ENCODE measurements around the gene ITPR1. TPM values are rescaled to one million over a fixed set of nuclear protein-coding genes. Genes with fewer than 3 reads are reported as not detected.
"Not testable (repeated sequence)": the region's sequence is repeated elsewhere in the genome, so short reads cannot be mapped to it uniquely, and the experiment has no call there.

The ITPR1 gene
- total RNA-seq, 1 donor from 2014 or later: 6.7 TPM

DNA sequence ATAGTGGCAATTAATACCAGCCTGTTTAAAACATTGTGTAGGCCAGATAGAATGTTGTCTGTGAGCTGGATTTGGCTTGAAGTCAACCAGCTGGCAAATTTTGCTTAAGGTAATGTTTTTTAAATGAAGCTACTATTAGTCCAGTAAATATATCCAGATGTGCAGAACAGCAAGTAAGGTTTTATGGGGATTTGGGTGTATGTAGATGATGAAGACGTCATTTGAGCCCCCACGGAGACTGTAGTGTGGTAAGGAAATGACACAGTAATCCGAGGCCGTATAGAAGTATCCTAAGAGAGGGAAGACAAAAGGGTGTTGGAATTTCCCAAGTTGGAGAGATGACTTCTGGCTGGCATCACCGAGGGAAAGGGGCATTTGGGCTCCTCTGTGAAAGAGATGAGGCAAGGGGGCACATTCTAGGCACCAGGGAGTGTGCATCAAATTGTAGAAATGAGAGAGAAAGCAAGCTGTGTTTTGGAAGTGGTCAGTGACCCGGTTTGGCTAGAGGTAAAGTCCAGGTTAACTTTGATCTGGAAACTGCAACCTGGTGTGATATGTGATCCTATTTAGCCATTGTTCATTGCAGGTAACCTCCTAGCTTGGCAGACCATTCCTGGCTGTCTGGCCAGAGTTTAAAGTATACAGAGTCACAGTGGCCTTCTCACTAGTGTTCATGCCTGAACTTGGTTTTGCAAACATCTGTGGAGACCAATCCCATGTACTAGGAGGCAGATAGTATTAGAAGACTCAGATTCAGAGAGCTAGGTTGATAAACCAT is 104.2 kb downstream of the ITPR1 start:
- Histone ChIP-seq H3K4me1 (ENCODE audit: insufficient read depth, low read length) (no peaks in the 10 kb centered on the region), H3K9me3 (ENCODE audit: insufficient read depth, low read depth, low read length) (no peaks in the 10 kb centered on the region), H3K9ac (ENCODE audit: low read length) (no peak overlapping the region), H3K27me3 (ENCODE audit: insufficient read depth, low read length) (no peaks in the 10 kb centered on the region), H3K4me2 (ENCODE audit: low read length) (no peak overlapping the region), H2AFZ (ENCODE audit: low read depth, low read length) (no peak overlapping the region), H4K20me1 (ENCODE audit: insufficient read depth, low read length) (no peaks in the 10 kb centered on the region), H3K79me2 (ENCODE audit: insufficient read depth, low read length) (no peaks in the 10 kb centered on the region), H3K36me3 (ENCODE audit: insufficient read depth, low read length) (no peaks in the 10 kb centered on the region), H3K27ac (ENCODE audit: low read depth, low read length) (no peak overlapping the region), H3K4me3 (ENCODE audit: insufficient read depth, low read depth, low read length) (no peak overlapping the region)
- TF ChIP-seq EZH2 (IDR thresholded peaks at IDR 0.05; ENCODE audit: insufficient read depth, low read length): no peak
- TF ChIP-seq, protein P1, sequence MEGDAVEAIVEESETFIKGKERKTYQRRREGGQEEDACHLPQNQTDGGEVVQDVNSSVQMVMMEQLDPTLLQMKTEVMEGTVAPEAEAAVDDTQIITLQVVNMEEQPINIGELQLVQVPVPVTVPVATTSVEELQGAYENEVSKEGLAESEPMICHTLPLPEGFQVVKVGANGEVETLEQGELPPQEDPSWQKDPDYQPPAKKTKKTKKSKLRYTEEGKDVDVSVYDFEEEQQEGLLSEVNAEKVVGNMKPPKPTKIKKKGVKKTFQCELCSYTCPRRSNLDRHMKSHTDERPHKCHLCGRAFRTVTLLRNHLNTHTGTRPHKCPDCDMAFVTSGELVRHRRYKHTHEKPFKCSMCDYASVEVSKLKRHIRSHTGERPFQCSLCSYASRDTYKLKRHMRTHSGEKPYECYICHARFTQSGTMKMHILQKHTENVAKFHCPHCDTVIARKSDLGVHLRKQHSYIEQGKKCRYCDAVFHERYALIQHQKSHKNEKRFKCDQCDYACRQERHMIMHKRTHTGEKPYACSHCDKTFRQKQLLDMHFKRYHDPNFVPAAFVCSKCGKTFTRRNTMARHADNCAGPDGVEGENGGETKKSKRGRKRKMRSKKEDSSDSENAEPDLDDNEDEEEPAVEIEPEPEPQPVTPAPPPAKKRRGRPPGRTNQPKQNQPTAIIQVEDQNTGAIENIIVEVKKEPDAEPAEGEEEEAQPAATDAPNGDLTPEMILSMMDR (IDR thresholded peaks at IDR 0.05; ENCODE audit: insufficient read depth, low read depth, low read length): no peak
- no peak overlapping the region for H3K27ac Mint-ChIP-seq (ENCODE audit: unreplicated experiment)
- peaks cover 2% of the 10 kb centered on the region for H3K27me3 Mint-ChIP-seq (ENCODE audit: low read depth, unreplicated experiment)
- DNase-seq (ENCODE audit: low read depth) (no peak), FAIRE-seq (no peak)
- peaks cover 2% of the 10 kb centered on the region for H3K36me3 Mint-ChIP-seq (ENCODE audit: low read depth, unreplicated experiment)
- no peak overlapping the region for H3K4me3 Mint-ChIP-seq (ENCODE audit: unreplicated experiment)
- no peaks in the 10 kb centered on the region for H3K4me1 Mint-ChIP-seq (ENCODE audit: low read depth, unreplicated experiment)
- peaks cover 2% of the 10 kb centered on the region for H3K9me3 Mint-ChIP-seq (ENCODE audit: unreplicated experiment)

DNA sequence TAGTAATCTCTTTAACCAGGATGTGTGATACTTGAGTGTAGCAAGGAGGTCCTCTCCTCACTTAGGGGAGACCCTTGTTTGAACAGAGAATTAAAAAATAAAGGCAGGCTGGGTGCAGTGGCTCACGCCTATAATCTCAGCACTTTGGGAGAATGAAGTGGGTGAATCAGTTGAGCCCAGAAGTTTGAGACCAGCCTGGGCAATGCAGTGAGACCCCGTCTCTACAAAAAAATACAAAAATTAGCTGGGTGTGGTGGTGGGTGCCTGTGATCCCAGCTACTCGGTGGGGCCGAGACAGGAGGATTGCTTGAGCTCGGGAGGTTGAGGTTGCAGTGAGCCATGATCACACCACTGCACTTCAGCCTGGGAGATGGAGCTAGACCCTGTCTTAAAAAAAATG is 105.1 kb downstream of the ITPR1 start:
- H3K4me3 Mint-ChIP-seq (ENCODE audit: unreplicated experiment); H3K36me3 Mint-ChIP-seq (ENCODE audit: low read depth, unreplicated experiment); H3K9me3 Mint-ChIP-seq (ENCODE audit: unreplicated experiment); H3K36me3 ChIP-seq (ENCODE audit: insufficient read depth, low read length); H3K27me3 Mint-ChIP-seq (ENCODE audit: low read depth, unreplicated experiment); H4K20me1 ChIP-seq (ENCODE audit: insufficient read depth, low read length); H3K27ac ChIP-seq (ENCODE audit: low read depth, low read length); H3K4me1 ChIP-seq (ENCODE audit: insufficient read depth, low read length); H3K27me3 ChIP-seq (ENCODE audit: insufficient read depth, low read length); H3K27ac Mint-ChIP-seq (ENCODE audit: unreplicated experiment); H3K9ac ChIP-seq (ENCODE audit: low read length); DNase-seq (ENCODE audit: low read depth); H3K4me3 ChIP-seq (ENCODE audit: insufficient read depth, low read depth, low read length); FAIRE-seq; H3K4me2 ChIP-seq (ENCODE audit: low read length); H3K4me1 Mint-ChIP-seq (ENCODE audit: low read depth, unreplicated experiment); H2AFZ ChIP-seq (ENCODE audit: low read depth, low read length); H3K79me2 ChIP-seq (ENCODE audit: insufficient read depth, low read length); H3K9me3 ChIP-seq (ENCODE audit: insufficient read depth, low read depth, low read length): not testable (repeated sequence)

- Histone ChIP-seq H3K36me3 (ENCODE audit: insufficient read depth, low read length) (no peaks in the 10 kb centered on the region), H3K79me2 (ENCODE audit: insufficient read depth, low read length) (no peaks in the 10 kb centered on the region), H3K9me3 (ENCODE audit: insufficient read depth, low read depth, low read length) (no peaks in the 10 kb centered on the region), H3K9ac (ENCODE audit: low read length) (no peak overlapping the region), H2AFZ (ENCODE audit: low read depth, low read length) (no peak overlapping the region), H3K4me2 (ENCODE audit: low read length) (no peak overlapping the region), H3K4me3 (ENCODE audit: insufficient read depth, low read depth, low read length) (no peak overlapping the region), H3K27ac (ENCODE audit: low read depth, low read length) (no peak overlapping the region), H3K4me1 (ENCODE audit: insufficient read depth, low read length) (no peaks in the 10 kb centered on the region), H3K27me3 (ENCODE audit: insufficient read depth, low read length) (no peaks in the 10 kb centered on the region), H4K20me1 (ENCODE audit: insufficient read depth, low read length) (no peaks in the 10 kb centered on the region)
- Mint-ChIP-seq H3K9me3 (ENCODE audit: unreplicated experiment) (no peaks in the 10 kb centered on the region), H3K36me3 (ENCODE audit: low read depth, unreplicated experiment) (peaks cover 2% of the 10 kb centered on the region), H3K4me1 (ENCODE audit: low read depth, unreplicated experiment) (no peaks in the 10 kb centered on the region), H3K27me3 (ENCODE audit: low read depth, unreplicated experiment) (peaks cover 2% of the 10 kb centered on the region), H3K4me3 (ENCODE audit: unreplicated experiment) (no peak overlapping the region), H3K27ac (ENCODE audit: unreplicated experiment) (no peak overlapping the region)
- TF ChIP-seq, protein P1 (IDR thresholded peaks at IDR 0.05; ENCODE audit: insufficient read depth, low read depth, low read length): no peak
- TF ChIP-seq EZH2 (IDR thresholded peaks at IDR 0.05; ENCODE audit: insufficient read depth, low read length): no peak
- FAIRE-seq (no peak), DNase-seq (ENCODE audit: low read depth) (no peak)
These were observed 106.5 kb downstream of the ITPR1 start for GRCh38 chr3:4599612-4600011.
